ENCODE data around the gene TMEM233.

TMEM233 gene

DNA sequence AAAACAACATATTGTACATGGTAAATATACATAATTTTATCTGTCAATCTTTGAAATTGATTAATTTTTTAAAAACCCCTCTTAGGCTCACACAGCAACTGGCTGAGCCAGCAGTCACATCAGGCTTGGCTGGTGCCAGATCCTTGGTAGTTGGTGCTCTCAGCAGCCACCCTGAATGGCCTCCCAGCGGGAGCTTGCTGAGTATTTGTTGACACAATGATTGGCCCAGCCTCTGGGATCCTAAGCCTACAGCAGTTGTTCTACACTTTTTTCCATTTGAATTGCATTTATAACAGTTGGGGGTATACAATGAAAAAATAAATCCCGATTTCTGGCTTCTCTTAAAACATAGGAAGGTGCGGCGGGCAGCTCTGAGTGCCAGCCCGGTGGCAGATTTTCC, 85.5 kb downstream of the TMEM233 start:
- no peak for DNase-seq (ENCODE audit: extremely low read depth in 1 of 2, low read depth in 1 of 2)

DNA sequence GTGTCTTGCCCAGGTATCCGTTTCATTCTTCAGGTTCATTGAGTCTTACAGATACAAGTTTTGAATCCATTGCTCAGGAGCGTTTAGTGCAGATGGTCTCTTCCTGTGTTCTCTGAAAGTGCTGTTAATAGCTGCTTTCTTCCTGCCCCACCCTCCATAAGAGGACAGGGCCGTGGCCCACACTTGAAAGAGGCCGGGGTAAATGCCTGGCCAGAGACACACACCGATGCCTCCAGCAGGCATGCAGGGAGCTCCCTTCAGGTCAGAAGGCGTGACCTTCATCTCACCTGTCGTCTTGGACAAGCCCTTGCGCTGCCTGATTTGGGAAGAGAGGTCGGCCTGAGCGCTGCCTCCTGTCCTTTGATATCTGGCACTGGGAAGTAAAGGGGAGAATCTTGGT, 85.9 kb downstream of the TMEM233 start:
- no peak for DNase-seq (ENCODE audit: extremely low read depth in 1 of 2, low read depth in 1 of 2)

DNA sequence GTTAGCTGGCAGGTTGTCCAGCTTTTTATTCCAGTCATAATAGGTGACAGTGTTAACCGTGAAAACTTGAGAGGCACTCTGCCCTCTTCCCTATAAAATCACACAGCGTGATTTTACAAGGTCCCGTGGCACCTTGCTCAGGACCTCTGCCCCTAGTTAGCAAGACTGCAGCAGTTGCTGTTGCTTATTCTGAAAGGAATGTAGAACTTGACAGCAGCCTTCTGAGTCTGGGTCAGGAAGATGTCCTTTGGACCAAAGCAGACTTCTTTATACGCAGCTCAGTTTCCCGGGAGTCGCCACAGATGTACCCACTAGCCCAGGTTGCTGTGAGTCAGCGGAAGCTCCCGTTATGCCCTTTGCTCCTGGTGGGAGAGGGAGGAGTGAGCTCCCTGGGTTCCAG, 87.5 kb downstream of the TMEM233 start:
- no peak for DNase-seq (ENCODE audit: extremely low read depth in 1 of 2, low read depth in 1 of 2)

DNA sequence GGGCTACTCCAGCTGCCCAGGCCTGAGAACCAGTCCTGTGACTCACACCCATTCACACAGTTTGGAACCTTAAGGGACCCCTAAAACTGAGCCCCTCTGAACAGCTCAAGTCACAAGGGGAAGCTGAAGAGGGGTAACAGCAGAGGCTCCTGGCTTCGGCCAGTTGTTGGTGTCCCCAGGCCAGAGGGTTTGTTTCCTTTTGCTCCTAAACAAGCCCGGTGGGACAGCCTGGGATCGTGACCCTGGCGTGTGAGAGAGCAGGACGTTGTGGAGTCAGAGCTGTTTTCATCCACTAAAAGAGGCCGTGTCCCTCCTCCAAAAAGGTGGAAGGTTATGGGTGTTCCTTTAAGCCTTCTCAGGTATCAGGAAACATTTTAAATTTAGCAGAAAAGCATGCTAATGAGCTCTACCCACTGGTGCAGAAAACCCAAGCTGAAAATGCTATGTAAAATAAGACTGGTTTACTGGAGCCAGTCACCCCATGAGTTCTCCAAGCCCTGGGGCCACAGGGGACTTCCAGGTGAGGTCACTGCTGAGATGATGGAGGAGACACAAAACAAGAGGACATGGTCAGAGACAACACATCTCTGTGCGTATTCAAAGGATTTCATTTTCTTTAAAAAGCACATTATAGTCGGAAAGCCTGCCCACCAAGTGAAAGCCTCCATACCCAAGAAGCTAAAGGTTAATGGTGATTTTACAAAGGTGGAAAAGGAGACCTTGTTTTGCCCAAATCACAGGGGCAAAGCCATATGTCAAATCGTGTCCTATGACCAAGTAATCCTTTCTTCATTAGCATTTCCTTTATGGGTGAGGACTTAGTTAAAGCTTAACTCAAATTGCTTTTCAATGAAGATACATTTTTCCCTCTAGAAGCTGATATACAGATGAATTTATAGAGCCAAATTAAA, 88.4 kb downstream of the TMEM233 start:
- no peak for DNase-seq (ENCODE audit: extremely low read depth in 1 of 2, low read depth in 1 of 2)

DNA sequence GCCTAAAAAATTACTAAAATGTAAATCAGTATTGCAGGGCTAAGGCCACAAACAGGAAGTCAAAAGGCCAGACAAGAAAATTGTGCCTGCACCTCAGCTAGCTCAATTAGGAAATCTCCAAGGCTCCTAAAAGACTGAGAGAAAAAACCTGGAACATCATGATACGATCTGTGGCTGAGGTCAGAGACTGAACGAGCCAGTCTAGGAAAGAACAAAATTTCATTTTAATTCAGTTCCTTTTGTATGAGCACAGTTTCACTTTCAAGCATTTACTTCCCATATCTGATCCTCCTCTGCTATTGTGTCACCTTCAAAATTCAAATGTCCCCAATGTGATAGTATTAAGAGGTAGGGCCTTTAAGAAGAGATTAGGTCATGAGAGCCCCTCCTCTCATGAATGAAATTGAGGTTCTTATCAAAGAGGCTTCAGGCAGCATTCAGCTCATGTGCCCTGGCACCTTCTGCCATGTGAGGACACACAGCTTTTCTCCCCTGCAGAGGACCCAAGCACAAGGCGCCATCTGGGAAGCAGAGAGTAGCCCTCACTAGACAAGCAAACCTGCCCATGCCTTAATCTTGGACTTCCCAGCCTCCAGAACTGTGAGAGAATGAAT, 89.2 kb downstream of the TMEM233 start:
- no peak for DNase-seq (ENCODE audit: extremely low read depth in 1 of 2, low read depth in 1 of 2)

DNA sequence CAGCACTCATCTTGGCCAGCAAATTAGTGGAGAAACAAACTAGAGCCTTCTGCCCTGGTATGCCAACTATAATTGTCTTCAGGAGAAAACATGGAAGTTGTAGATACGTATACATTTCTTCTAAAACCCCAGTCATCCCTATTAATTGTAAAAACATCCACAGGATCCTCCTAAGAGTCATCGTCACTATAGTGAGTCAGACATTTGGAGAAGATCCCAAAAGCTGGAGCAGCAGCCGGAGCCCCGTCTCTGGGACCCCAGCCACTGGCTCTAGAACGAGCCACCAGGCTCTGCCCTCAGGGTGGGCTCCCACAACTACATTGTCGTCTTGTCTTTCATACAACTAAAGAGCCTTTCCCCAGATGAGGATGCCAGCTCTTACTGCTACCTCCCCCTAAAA, 89.8 kb downstream of the TMEM233 start:
- no peak for DNase-seq (ENCODE audit: extremely low read depth in 1 of 2, low read depth in 1 of 2)

DNA sequence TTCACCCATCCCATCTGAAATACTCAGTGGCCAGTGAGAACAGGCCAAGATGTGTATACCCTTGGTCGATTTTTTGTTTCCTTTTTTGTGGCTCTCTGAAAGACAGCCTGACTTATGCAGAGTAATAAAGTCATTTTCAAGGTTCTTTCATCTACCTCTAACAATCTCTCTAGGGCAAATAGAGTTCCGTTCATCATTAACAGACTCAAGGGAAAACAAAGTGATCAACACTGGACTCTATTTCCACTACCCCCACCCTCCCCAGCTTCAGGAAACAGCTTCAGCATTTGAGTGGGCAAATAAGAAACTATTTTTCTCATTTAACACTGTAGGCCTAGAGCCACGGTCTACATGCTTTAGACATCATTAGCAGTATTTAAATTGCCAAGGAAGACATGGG, 90.2 kb downstream of the TMEM233 start:
- DNase-seq (ENCODE audit: extremely low read depth in 1 of 2, low read depth in 1 of 2): no peak

DNA sequence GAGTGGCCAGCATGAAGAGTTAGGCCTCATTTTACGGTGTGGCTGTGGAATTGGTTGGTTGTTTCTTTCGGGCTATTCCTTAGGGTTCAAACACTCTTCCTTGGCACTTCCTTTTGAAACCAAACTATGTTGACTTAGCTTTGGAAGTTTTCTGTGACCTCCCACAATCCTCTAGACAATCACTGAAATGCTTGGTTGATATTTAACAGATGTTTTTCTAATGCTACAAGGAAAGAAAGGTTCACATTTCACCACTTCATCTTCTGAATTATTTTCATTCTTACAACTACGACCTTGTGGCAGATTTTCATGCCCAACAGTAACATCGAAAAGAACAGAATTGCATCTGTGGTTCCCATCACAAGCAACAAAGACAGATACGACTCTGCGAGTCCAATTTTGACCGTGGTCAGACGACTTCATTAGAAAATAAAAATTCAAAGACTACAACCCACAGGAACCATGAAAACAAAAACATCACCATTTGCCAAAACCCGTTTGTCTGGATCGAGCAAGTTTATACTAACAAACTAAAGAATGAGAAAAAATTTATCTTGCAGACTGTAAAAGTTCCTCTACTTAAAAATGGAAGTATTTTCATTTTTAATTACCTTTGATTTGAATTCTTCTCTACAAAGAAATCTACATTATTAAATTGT, 91.3 kb downstream of the TMEM233 start:
- DNase-seq (ENCODE audit: extremely low read depth in 1 of 2, low read depth in 1 of 2): no peak

DNA sequence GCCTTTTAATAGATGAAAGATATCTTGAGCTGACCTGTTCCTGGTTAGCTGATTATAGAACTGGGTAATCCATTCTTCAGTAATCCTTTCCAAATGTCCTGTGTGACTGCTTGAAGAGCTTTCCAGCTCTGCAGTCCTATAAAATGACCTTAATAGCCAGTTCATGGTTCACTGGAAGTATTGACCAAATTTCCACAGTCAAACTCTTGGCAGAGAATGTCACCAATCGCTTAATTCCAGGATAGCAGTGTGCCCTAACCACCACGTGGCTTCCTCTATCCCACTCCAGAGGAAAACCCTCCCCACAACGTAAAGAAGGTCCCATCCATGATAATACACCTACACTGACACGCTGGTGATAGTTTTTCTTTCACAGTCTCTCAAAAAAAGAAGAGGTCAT, 91.8 kb downstream of the TMEM233 start:
- DNase-seq (ENCODE audit: extremely low read depth in 1 of 2, low read depth in 1 of 2): no peak

DNA sequence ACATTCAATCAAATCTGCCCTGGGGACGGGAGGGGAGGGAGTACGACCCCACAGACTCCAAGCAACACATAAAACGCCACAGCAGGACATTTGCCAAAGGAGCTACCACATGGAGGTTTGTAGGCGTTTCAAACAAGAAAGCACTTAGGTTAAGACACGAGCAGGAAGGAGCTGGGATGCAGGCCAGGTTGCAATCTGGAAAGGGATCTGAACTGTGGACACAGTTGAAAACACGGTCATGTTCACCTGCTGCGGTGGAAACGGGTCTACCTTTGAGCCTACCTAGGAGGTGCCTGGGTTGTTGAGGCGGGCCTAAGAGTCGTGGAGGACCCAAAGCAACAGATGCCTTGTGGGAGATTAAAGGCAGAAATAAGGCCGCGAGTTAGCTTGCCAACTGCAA, 92.8 kb downstream of the TMEM233 start:
- no peak for DNase-seq (ENCODE audit: extremely low read depth in 1 of 2, low read depth in 1 of 2)

DNA sequence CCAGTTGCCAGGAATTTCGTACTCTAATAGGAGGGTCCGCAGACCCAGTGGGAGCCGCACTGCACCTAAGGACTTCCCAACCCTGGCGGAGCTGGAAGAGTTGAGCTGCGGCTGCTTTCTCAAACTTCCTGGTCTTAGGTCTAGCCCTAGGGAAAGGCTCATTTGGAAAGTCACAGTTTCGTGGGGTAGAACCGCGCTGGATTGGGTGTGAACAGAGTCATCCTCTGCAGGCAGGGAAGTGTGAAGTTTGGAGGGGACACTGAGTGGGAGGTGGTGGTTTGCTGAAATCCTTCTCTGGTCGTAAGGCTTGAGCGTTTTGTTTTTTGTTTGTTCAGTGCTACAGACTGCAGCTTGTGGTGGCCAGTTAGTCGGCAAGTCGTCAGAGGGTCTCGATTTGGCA, 93.2 kb downstream of the TMEM233 start:
- DNase-seq (ENCODE audit: extremely low read depth in 1 of 2, low read depth in 1 of 2): no peak

DNA sequence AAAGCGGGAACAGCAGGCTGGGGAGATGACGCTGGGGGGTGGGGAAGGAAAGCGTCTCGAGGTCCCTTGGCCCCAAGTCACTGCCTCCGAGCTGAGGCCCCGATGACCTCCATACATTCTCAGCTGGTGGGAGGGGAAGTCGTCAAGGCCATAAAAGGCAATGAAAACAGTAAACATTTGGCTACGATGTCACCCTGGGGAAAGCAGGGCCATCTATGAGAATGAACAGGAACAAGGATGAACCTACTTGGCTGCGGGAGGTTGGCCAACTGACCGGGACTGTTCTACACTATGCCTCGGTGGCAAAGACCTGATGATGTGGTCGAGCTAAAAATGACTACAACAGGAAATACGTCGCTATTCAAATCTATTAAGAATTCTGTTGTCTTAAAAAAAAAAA, 93.8 kb downstream of the TMEM233 start:
- DNase-seq (ENCODE audit: extremely low read depth in 1 of 2, low read depth in 1 of 2): no peak

DNA sequence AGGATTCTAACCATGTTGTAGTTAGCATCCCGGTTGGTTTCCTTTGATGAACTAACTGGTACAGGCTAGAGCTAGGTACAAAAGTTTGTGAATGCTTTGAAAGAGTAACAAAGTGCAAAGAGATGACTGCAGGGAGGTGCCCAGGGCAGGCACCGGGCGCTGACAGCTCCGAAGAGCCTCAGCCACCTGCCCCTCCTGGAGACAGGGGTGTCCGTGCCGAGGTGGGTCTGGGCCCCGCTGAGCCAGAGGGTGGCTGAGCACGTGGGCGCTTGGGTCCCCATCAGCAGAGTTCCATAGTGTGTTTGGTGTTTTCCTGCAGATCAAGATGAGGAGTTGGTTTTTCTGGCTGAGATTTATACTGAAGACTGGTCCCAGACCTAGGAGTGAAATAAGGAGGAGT, 94.3 kb downstream of the TMEM233 start:
- DNase-seq (ENCODE audit: extremely low read depth in 1 of 2, low read depth in 1 of 2): no peak

DNA sequence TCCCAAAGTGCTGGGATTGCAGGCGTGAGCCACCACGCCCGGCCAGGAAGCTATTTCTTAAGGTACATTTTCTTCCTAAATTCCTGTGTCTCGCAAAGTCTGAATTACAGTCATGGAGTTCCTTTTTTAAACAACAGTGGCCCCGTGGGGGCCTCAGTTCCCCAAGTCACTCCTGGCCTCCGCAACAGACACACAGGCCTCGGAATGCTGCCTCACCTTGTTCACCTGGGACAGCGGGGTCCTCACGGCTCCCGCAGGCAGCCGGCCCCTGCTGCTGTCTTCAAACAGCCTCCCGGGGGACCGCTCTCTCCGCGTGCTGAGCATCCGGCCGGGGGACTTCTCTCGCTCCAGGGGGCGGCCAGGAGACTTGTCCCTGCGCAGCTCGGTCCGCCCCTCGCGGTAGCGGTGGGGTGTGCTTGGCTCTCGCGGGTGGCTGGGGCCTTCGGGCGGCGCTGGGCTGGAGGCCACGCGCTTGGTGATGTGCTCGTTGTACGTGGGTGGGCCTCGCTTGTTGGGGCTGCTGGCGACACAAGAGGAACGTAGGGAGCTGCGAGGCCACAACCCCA, 96.4 kb downstream of the TMEM233 start:
- DNase-seq (ENCODE audit: extremely low read depth in 1 of 2, low read depth in 1 of 2): no peak

DNA sequence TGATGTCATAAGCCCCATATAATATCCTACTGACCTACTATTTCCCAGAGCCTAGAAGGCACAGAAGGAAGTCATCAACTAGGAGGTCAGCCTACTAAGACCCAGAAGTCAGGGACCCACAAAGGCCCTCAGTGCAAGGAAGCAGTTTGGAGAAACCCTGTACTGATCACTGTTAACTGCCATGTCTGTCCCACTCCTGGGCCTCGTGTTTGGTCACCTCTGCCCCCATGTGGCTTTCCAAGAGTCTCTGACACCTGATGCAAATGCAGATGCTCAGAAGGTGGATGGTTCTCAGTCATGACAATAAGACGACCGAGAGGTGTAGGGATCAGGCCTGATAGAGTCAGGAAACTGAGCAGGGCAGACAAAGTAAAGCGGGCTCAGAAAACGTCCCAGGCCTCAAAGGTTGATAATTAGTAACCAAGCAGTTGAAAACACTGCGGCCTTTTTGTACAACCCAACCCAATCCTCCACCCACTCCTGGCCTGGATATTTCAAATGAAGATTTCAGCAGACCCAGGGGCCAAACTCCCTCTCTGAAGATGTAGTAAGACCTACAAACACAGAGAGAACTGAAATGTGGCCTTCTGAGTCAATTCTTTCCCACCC, 97.7 kb downstream of the TMEM233 start:
- no peak for DNase-seq (ENCODE audit: extremely low read depth in 1 of 2, low read depth in 1 of 2)

DNA sequence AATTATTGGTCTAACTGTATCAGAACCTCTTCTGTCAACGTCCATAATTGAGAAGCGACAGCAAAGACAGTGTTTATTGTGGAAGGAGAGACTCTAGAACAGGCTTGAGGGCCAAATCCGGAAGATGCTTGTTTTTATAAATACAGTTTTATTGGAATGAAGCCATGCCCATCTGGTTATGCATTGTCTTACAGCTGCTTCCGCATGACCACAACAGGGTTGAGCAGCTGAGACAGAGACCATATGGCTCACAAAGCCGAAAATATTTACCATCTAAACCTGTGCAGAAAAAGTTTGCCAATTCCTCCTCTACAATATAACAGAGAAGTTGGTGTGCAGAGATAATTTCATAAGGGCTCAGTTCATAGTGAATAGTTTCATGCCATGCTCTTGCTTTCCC, 98.8 kb downstream of the TMEM233 start:
- DNase-seq (ENCODE audit: extremely low read depth in 1 of 2, low read depth in 1 of 2): no peak
